ENCODE data around the gene DSTYK. TPM values are rescaled to one million over a fixed set of nuclear protein-coding genes. Genes with fewer than 3 reads are reported as not detected.
A peak's percentile ranks its signal among the peaks of the same experiment; 100 is the strongest.
"Not testable (repeated sequence)": the region's sequence is repeated elsewhere in the genome, so short reads cannot be mapped to it uniquely, and the experiment has no call there.

The DSTYK gene
- total RNA-seq, 1 donor from 2014 or later: 19.5 TPM

- H3K27me3 Mint-ChIP-seq (ENCODE audit: low read depth): no peaks in the 10 kb centered on the region
- peaks cover 10% of the 10 kb centered on the region for H3K4me1 Mint-ChIP-seq
- H3K4me3 Mint-ChIP-seq: no peak overlapping the region
- H3K9me3 Mint-ChIP-seq: no peaks in the 10 kb centered on the region
- TF ChIP-seq CTCF (IDR thresholded peaks at IDR 0.05; ENCODE audit: unreplicated experiment): no peak
- H3K27ac Mint-ChIP-seq: peak overlapping the region; percentile 41
- DNase-seq (ENCODE audit: low spot score in 2 of 2, unreplicated experiment in 2 of 2): no peak
- H3K36me3 Mint-ChIP-seq: peaks cover 19% of the 10 kb centered on the region
Observed at GRCh38 chr1:205182930-205183329, 28.6 kb downstream of the DSTYK start.

- H3K27me3 Mint-ChIP-seq (ENCODE audit: low read depth); H3K4me3 Mint-ChIP-seq; H3K9me3 Mint-ChIP-seq; DNase-seq (ENCODE audit: low spot score in 2 of 2, unreplicated experiment in 2 of 2); H3K27ac Mint-ChIP-seq: not testable (repeated sequence)
- peaks cover 15% of the 10 kb centered on the region for H3K36me3 Mint-ChIP-seq
- peaks cover 10% of the 10 kb centered on the region for H3K4me1 Mint-ChIP-seq
Observed at GRCh38 chr1:205180331-205180730, 31.2 kb downstream of the DSTYK start.

GRCh38 chr1:205179842-205180241 lies 31.7 kb downstream of the DSTYK start:
- peaks cover 11% of the 10 kb centered on the region for H3K4me1 Mint-ChIP-seq
- DNase-seq (ENCODE audit: low spot score in 2 of 2, unreplicated experiment in 2 of 2): no peak
- no peaks in the 10 kb centered on the region for H3K27me3 Mint-ChIP-seq (ENCODE audit: low read depth)
- H3K27ac Mint-ChIP-seq: peak overlapping the region; percentile 57
- H3K9me3 Mint-ChIP-seq: no peaks in the 10 kb centered on the region
- TF ChIP-seq CTCF (IDR thresholded peaks at IDR 0.05; ENCODE audit: unreplicated experiment): no peak
- no peak overlapping the region for H3K4me3 Mint-ChIP-seq
- H3K36me3 Mint-ChIP-seq: peaks cover 14% of the 10 kb centered on the region

- Mint-ChIP-seq H3K36me3 (peaks cover 10% of the 10 kb centered on the region), H3K4me1 (peaks cover 5% of the 10 kb centered on the region), H3K27ac (peak overlapping the region; percentile 4), H3K27me3 (ENCODE audit: low read depth) (no peaks in the 10 kb centered on the region), H3K4me3 (no peak overlapping the region), H3K9me3 (no peaks in the 10 kb centered on the region)
- no peak for TF ChIP-seq CTCF (IDR thresholded peaks at IDR 0.05; ENCODE audit: unreplicated experiment)
- no peak for DNase-seq (ENCODE audit: low spot score in 2 of 2, unreplicated experiment in 2 of 2)
Observed at GRCh38 chr1:205172729-205173366, 38.7 kb downstream of the DSTYK start.

- no peak for DNase-seq (ENCODE audit: low spot score in 2 of 2, unreplicated experiment in 2 of 2)
- no peak for TF ChIP-seq CTCF (IDR thresholded peaks at IDR 0.05; ENCODE audit: unreplicated experiment)
- Mint-ChIP-seq H3K27me3 (ENCODE audit: low read depth) (no peaks in the 10 kb centered on the region), H3K27ac (no peak overlapping the region), H3K4me3 (no peak overlapping the region), H3K36me3 (peaks cover 14% of the 10 kb centered on the region), H3K9me3 (no peaks in the 10 kb centered on the region), H3K4me1 (peaks cover 5% of the 10 kb centered on the region)
Observed at GRCh38 chr1:205171369-205171768, 40.1 kb downstream of the DSTYK start.

GRCh38 chr1:205170532-205171269 lies 40.8 kb downstream of the DSTYK start:
- Mint-ChIP-seq H3K27ac (no peak overlapping the region), H3K4me1 (peaks cover 4% of the 10 kb centered on the region), H3K36me3 (peaks cover 14% of the 10 kb centered on the region), H3K27me3 (ENCODE audit: low read depth) (no peaks in the 10 kb centered on the region), H3K9me3 (no peaks in the 10 kb centered on the region), H3K4me3 (no peak overlapping the region)
- no peak for TF ChIP-seq CTCF (IDR thresholded peaks at IDR 0.05; ENCODE audit: unreplicated experiment)
- no peak for DNase-seq (ENCODE audit: low spot score in 2 of 2, unreplicated experiment in 2 of 2)

Data from mesothelial cell of epicardium (in vitro differentiated cells).